GM18519 (cell line): ENCODE data around the gene NSDHL.
"Not testable (repeated sequence)": the region's sequence is repeated elsewhere in the genome, so short reads cannot be mapped to it uniquely, and the experiment has no call there.

Experiments used
- ATAC-seq: cut with Tn5 transposase; IDR thresholded peaks from one replicate; pipeline ENCODE4 v1.9.1; 2021; ENCODE audit warnings: mild to moderate bottlenecking, moderate library complexity; ENCODE audit not compliant: unreplicated experiment, low FRiP score

The NSDHL gene

DNA sequence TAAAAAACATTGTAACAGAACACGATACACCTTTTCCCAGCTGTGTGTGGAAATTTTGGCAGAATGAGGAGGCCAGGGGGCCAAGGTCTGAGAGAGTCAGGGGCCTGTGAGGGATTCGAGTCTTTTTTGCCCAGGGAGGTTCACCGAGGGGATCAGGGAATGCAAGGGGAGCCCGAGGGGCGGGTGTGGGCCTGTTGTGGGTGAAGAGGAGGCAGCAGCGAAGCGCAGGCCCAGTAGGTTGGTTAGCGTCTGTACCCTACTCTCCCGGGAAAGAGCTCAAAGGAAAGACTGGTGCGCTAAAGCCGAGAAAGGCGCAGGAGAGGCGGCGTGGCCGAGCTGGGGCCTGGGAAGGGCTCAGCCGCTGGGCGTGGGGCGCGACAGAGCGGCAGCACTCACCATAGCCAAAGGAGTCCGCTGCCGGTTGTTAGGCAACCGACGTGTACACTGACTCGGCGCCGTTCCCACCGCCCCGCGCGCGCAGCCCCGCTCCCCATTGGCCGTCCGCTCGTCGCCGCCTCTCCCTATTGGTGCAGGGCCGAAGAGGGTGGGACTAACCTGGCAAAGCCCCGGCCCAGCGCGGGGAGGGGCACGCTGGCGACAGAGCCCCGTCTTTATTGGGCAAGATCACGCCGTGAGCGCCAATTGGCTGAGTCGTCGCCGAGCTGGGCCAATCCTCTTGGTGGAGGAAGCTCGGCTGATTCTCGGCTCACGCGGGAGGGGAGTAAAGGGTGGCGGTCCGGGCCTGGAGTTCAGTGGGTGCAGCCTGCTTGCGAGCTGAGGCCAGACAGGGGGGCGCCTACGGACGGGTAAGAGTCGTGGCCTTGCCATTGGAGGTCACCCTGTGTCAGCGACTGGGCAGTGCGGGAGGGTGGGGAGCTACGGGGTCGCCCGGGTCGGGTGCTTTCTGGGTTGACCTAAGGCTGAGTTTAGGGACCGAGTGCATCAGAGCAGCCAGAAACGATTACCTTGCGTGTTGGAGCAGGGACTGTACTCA lies at the start of gene NSDHL, which contains the start of gene CETN2:
NSDHL (plus strand) TSS at position 752 of the 994 bp plus-strand sequence. CDS start 15,262 bp downstream, outside the sequence.
CETN2 (minus strand) TSS at position 446 of the 994 bp plus-strand sequence; CDS start at position 399, 47 bp downstream.
- peak; percentile 99 for ATAC-seq

DNA sequence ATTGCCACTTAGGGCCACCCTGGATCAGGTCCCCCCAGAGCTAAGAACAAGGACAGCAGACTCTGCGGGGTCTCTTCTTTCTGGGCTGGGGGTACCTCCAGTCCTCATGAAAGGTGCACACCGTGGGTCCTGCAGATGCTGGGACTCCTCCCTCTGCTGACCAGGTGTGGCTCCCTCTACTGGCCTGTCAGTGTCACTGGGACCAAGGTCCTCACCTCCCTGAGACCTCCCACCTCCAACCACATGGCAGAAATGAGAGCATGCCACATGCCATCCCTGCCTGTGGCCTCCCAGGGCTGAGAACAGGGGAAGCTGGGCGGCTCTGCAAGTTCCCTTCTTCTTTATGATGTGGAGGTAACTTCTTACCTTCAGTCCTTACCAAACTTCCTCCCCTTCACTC lies 43.8 kb upstream of the NSDHL start:
- peak; percentile 81 for ATAC-seq

DNA sequence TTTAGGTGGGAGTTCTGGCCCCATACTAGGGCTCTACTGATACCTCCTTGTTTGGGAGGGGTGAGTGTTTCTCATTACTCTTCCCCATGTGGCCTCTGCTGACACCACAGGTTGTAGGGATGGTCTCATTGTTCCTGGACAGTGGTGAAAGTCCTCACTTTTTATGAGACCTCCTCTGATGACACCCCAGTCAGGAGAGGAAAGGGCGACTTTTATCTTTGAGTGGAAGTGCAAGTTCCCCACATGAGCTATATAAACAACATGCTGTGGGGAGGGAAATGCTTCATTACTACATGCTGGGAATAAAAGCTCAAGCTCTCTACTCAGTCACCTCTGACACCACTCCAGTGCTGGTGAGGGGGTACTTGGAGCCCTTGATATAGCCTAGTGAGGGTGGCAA lies 31.9 kb upstream of the NSDHL start:
- no peak for ATAC-seq

GRCh38 chrX:152806035-152806434 lies 24.8 kb upstream of the NSDHL start:
- no peak for ATAC-seq

DNA sequence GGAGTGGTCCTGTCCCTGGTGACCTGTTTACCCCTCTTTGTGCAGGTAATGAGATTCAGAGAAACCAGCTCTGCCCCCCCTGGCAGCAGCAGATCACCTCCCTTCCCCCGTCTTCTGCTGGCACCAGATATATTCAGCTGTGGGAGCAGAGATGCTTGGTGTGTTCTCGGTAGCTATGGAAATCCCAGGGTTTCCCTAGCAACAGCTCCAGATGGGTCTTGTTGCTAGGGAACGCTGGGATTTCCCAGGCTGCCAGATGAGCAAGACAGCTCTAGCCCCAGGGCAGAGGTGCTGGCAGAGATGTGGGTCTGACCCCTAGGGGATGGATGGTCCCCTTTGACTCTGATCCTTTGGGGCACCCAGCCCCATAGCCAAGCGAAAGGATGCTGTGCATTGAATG lies 20.5 kb upstream of the NSDHL start:
- ATAC-seq, result no peak

- no peak for ATAC-seq
Observed at GRCh38 chrX:152813206-152813605, 17.7 kb upstream of the NSDHL start.

GRCh38 chrX:152814048-152814447 lies 16.8 kb upstream of the NSDHL start:
- no peak for ATAC-seq

DNA sequence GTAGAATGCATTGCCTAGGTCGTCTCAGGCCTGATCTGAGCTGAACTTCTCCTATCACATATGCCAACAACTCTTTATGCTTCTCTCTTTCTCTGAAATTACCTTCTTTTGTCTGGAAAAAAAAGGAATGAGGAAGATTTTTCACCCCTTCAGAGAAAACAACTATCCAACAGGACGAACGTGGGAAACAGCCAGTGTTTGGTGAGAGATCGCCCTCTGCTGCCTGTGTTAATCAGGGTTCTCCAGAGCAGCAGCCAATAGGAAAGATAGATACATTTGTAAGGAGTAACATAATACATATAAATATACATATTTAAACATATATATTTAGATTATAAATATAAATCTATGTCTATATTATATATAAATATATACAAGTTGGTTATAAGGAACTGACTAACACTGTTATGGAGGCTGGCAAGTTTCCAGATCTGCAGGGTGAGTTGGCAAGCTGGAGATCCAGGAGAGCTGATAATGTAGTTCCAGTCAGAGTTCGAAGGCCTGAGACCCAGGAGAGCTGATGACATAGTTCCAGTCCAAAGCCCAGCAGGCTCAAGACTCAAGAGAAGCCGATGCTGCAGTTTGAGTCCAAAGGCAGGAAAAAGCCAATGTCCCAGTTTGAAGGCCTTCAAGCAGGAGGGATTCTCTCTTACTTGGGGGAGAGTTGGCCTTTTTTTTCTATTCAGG lies 13.6 kb upstream of the NSDHL start:
- ATAC-seq, result no peak

DNA sequence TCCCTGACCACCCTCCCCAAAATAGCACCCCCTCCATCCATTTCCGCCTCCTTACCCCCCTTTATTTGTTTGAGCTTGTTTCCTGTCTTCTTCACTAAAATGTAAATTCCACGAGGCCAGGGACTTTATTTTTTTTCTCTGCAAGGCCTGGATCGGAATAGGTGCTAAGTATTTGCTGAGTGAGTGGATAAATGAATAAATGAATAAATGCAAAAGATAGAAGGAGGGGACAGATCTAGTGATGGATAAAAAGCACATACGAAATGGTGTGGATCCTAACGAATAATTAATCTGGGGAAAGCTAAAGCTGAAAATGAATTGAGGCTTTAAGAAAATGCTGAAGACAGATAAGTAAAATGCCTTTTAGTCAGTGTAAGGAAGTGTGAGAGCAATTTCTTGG lies 12.5 kb upstream of the NSDHL start:
- ATAC-seq, result no peak

- no peak for ATAC-seq
Observed at GRCh38 chrX:152819266-152819665, 11.6 kb upstream of the NSDHL start.

DNA sequence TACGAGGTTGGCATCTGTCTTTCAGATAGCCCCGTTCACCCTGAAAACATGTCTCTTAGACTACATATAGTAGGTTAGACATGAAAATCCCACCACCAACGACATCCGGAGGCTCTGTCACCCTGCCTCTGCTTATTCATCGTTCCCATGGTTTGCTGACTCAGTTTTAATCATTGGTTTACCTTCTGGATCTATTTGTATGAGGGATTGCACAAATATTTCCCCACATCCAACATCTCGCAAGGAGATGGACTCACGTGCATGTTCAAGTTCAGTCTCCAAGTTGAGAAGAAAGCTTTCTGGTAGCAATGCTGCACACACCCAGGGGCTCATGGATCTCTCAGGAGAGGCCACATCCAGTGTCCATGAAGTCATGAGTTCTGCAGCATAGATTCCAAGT lies 11.1 kb upstream of the NSDHL start:
- ATAC-seq, result no peak

DNA sequence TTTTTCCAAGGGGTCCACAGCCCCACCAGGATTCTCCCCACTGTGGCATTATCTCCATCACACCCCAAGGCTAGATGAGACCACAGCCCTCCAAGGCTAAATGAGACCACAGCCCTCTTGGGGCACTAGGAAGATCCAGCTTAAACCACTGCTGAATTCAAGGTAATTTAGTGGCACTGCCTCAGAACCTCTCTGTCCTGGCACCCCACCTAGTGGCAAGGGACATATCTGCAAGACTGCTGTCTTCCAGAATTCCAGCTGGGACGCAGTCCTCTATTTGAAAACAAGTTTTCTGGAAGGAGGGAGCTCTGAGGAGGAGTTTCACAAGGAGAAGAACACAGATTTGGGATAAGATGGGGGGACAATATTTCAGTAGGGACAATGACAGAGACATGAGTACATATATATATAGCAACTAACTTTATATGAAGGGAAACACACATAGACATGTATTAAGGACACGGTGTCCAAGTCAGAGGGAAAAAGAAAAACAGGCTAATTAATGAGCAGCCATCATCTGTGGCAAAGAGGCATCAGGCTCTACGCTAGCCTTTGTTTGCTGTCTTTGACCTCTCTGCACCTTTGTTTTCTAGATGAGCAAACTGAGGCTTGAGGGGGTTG lies 9.6 kb upstream of the NSDHL start:
- no peak for ATAC-seq

- ATAC-seq, result no peak
Observed at GRCh38 chrX:152822383-152823086, 8.3 kb upstream of the NSDHL start.

- ATAC-seq, result no peak
Observed at GRCh38 chrX:152823657-152824056, 7.2 kb upstream of the NSDHL start.

GRCh38 chrX:152824841-152825374 lies 6.0 kb upstream of the NSDHL start:
- no peak for ATAC-seq

- ATAC-seq, result no peak
Observed at GRCh38 chrX:152831391-152831790, 528 bp downstream of the NSDHL start.

GRCh38 chrX:152832520-152832919 lies 1.7 kb downstream of the NSDHL start:
- ATAC-seq, result no peak

DNA sequence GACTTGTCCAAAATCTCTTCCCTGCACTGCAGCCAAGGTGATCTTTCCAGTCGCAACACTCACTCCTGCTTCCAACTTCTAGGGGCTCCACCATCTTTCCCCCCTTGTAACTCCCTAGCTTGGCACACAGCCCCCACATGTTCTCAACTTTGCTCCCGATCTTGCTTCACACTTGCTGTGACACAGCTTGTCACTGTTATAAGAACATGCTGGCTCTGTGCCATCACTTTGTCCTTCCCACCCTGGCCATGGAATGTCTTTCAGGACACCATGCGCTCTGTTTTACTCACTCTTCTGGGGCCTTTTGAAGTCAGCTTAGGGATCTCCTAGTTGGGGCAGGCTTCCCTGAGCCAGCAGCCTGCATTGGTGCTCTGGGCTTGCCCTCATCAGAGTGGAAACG lies 2.5 kb downstream of the NSDHL start:
- ATAC-seq, result no peak

- ATAC-seq, result not testable (repeated sequence)
Observed at GRCh38 chrX:152835470-152835869, 4.6 kb downstream of the NSDHL start.

GRCh38 chrX:152842772-152843338 lies 12.0 kb downstream of the NSDHL start:
- no peak for ATAC-seq
